Measurements from ENCODE around the gene HOXA2. TPM values are rescaled to one million over a fixed set of nuclear protein-coding genes. Genes with fewer than 3 reads are reported as not detected.

HOXA2 gene
- total RNA-seq, 1 donor from 2014 or later = not detected

DNA sequence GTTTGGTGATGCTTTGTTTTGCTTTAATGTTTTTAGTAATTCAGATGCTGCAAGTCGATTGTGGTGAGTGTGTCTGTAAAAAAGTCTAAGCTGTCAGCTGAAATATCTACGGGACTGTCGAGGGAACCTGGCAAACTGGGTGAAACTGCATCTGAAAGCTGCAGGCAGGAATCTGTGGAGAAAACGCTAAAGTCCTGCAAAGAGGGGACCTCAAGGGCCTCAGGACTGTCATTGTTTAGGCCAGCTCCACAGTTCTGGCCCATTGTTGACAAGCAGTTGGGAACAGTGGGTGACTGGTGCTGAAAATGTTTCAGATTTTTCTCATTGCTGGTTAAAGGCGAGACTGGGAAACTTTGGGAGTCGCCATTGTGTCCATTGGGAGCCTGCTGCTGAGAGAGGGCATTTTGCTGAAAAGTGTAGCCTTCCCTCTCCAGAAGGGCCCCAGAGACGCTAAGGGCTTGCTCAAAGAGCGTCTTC, 1.8 kb downstream of the HOXA2 start:
- Mint-ChIP-seq H3K4me1 (ENCODE audit: low read depth) (peaks cover 13% of the 10 kb centered on the region), H3K9me3 (no peaks in the 10 kb centered on the region), H3K27ac (no peak overlapping the region), H3K36me3 (ENCODE audit: low read depth) (peaks cover 35% of the 10 kb centered on the region), H3K27me3 (ENCODE audit: low read depth) (peaks cover 85% of the 10 kb centered on the region), H3K4me3 (ENCODE audit: low read depth) (no peak overlapping the region)
- intact Hi-C loops (cut with micrococcal nuclease) = loop anchor here (5.0 kb wide), 1 partner anchor 1307 kb away; no protein-coding TSS in a partner anchor
- DNase-seq (ENCODE audit: low spot score) = no peak

DNA sequence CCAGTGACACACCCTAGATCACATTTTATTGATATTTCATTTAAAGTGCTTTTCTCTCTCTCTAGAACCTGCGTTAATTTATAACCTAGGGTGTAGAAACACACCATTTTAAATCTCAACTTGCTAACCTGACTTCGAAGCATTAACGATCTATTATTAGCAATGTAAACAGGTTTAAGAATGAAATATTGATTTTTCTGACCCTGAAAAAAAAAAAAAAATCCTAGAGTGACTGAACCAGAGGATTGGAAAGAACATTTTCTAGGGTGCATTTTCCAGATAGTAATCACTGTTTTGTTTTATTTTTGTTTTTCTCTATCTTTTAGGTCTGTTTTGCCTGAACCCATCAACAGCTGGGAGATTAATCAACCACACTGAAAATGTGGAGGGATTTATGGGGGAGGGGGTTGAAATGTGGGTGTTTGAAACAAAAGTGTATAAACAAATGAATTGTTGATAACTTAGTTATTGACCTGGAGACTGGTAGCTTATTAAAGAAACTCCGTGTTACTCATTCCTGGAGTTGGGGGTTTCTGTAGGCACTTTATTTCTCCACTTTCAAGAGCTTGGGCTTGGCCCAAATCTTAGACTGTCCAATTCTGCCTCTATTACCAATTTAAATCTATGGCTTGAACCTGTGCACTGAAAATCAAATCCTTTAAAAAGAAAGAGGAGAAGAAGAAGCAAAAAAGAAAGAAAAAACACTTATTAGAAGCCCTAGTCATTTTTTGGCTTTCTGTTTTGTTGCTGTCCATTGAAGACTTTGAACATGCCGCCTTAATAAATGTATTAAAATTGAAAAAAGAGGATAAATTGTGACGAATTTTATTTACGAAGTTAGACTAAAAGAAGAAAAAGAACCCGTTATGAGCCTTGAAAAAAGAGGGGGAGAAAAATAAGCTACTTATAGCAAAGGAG, 2.8 kb downstream of the HOXA2 start:
- intact Hi-C loops (cut with micrococcal nuclease) = loop anchor here (5.0 kb wide), 3 partner anchors 33 to 1308 kb away; partner anchors contain the start of gene HOXA4
- no peak for DNase-seq (ENCODE audit: low spot score)
- no peak overlapping the region for H3K27ac Mint-ChIP-seq
- H3K36me3 Mint-ChIP-seq (ENCODE audit: low read depth) = peaks cover 35% of the 10 kb centered on the region
- H3K9me3 Mint-ChIP-seq = no peaks in the 10 kb centered on the region
- peaks cover 85% of the 10 kb centered on the region for H3K27me3 Mint-ChIP-seq (ENCODE audit: low read depth)
- H3K4me3 Mint-ChIP-seq (ENCODE audit: low read depth) = no peak overlapping the region
- H3K4me1 Mint-ChIP-seq (ENCODE audit: low read depth) = peaks cover 21% of the 10 kb centered on the region

DNA sequence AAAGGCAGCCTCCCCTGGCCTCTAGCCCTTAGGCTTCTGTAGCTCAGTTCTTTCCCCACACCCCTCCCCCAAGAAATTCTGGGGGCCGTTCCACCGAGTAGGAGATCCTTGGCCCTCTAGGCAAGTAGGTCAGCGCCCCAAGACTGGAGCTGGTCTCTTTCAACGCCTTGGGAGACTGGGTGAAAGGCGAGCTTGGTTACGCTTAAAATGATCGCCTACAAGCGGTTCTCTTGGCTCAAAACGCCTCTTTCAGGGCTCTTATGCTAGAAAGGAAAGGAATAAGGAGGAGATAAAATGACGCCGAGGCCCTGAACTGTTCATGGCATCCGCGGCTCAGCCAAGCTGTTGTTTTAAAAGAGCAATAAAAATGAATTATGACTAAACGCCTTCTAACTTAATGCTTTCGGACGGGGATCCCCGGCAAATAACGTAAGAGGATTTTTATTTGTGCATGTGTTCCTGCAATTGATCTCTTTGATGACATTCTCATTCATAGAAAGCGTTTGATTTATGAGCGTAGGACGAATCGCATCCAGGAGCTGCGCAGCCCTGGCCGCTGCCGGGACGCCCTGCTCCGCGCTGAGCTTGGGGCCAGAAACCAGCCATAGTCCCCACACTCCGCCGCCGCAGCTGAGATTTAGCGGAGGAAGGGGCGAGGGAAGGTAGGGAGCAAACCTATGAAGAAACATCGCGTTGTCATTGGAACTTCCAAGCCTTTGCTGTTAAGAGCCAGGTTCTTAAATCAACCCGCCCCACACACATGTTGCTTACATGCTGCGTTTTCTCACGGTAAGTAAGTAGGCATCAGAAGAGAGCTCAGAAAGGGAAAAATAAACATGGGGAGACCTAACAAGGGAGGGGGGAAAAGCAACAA, 3.7 kb downstream of the HOXA2 start:
- Mint-ChIP-seq H3K4me1 (ENCODE audit: low read depth) (peaks cover 22% of the 10 kb centered on the region), H3K27ac (no peak overlapping the region), H3K4me3 (ENCODE audit: low read depth) (no peak overlapping the region), H3K27me3 (ENCODE audit: low read depth) (peaks cover 85% of the 10 kb centered on the region), H3K36me3 (ENCODE audit: low read depth) (peaks cover 35% of the 10 kb centered on the region), H3K9me3 (no peaks in the 10 kb centered on the region)
- intact Hi-C loops (cut with micrococcal nuclease) = loop anchor here (5.0 kb wide), 2 partner anchors 33 to 1242 kb away; partner anchors contain the start of gene HOXA4
- DNase-seq (ENCODE audit: low spot score) = no peak

DNA sequence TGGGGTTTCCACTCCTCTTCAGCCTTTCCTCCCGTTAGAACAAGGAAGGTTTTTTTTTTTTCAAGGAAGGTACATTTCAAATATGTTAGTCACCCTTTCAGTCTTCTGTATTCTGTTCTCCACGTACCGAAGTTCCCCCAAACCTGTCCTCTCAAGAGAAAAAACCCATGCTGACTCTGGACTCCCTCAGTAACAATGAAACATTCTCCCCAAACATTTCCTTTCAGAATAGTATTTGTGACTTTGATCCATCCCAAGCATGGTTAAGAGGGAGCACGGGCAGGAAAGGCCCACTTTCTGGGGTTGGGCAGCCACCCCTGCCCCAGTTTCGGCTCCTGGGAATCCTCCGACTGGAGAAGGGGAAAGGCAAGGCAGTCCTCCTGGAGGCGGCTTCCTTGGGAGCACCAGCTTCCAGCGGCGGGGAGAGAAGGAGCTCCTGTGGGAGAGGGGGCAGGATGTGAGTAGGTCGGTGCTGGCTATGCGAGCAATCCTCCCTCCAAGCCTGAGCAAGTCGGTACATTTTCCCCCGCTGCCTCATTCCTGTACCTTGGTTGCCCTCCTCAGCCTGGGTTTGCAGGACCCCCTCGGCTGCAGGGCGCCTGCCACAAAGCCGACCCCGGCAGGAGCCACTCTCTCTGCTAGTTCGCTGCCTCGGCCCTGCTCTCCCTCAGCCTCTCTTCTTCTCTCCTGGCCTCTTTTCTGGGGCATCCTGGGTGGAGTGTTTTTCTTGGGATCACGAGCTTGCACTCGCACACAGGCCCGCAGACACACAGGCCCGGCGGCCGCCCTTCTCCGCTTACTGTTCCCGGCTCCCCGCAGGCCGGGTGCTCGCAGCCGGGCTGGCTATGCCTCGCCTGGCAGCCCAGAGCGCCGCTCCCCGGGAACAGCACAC, 4.6 kb downstream of the HOXA2 start:
- intact Hi-C loops (cut with micrococcal nuclease) = loop anchor here (2.0 to 5.0 kb wide), 5 partner anchors 34 to 1241 kb away; partner anchors contain the start of genes HOXA4 and SKAP2
- H3K4me1 Mint-ChIP-seq (ENCODE audit: low read depth) = peaks cover 21% of the 10 kb centered on the region
- H3K4me3 Mint-ChIP-seq (ENCODE audit: low read depth) = peak overlapping the region; percentile 80
- H3K27me3 Mint-ChIP-seq (ENCODE audit: low read depth) = peaks cover 83% of the 10 kb centered on the region
- no peak overlapping the region for H3K27ac Mint-ChIP-seq
- no peak for DNase-seq (ENCODE audit: low spot score)
- no peaks in the 10 kb centered on the region for H3K9me3 Mint-ChIP-seq
- peaks cover 33% of the 10 kb centered on the region for H3K36me3 Mint-ChIP-seq (ENCODE audit: low read depth)

DNA sequence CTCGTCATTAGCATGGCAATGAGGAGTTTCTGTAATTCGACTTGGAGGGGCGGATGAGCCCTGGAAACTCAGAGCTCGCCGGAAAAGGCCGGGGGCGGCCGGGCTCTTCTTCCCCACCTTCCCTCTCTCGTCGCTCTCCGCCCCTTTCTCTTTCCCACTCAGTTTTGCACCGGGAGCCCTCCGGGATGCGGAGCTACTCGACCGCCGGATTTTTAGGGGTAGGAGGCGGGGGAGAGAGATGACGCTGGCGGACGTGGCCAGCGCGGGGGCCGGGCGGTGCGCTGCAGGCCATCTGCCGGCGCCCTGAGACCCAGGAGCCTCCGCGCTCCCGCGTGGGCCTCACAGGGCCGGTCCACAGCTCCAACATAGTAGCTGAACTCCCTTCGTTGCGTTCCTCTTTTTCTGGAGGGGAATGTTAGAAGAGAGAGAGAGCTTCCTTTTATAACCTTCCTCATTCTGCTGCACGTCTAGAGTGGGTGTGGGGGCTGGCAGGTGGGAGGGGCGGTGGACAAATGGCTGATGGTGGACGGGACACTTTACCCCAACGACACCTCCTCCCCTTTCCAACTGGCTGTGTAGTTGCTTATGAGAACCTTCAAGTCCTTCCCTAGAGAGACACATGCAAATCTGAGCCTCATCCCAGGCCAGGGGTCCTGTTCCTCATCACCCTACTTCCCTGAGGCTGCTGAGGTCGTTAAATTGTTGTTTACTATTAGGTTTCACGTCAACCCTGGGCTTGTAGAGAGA, 5.5 kb downstream of the HOXA2 start:
- Mint-ChIP-seq H3K36me3 (ENCODE audit: low read depth) (peaks cover 31% of the 10 kb centered on the region), H3K4me1 (ENCODE audit: low read depth) (peaks cover 16% of the 10 kb centered on the region), H3K4me3 (ENCODE audit: low read depth) (peak overlapping the region; percentile 80), H3K27me3 (ENCODE audit: low read depth) (peaks cover 83% of the 10 kb centered on the region), H3K27ac (no peak overlapping the region), H3K9me3 (no peaks in the 10 kb centered on the region)
- intact Hi-C loops (cut with micrococcal nuclease) = loop anchor here (2.0 to 5.0 kb wide), 5 partner anchors 35 to 1240 kb away; partner anchors contain the start of genes HOXA4 and SKAP2
- no peak for DNase-seq (ENCODE audit: low spot score)

DNA sequence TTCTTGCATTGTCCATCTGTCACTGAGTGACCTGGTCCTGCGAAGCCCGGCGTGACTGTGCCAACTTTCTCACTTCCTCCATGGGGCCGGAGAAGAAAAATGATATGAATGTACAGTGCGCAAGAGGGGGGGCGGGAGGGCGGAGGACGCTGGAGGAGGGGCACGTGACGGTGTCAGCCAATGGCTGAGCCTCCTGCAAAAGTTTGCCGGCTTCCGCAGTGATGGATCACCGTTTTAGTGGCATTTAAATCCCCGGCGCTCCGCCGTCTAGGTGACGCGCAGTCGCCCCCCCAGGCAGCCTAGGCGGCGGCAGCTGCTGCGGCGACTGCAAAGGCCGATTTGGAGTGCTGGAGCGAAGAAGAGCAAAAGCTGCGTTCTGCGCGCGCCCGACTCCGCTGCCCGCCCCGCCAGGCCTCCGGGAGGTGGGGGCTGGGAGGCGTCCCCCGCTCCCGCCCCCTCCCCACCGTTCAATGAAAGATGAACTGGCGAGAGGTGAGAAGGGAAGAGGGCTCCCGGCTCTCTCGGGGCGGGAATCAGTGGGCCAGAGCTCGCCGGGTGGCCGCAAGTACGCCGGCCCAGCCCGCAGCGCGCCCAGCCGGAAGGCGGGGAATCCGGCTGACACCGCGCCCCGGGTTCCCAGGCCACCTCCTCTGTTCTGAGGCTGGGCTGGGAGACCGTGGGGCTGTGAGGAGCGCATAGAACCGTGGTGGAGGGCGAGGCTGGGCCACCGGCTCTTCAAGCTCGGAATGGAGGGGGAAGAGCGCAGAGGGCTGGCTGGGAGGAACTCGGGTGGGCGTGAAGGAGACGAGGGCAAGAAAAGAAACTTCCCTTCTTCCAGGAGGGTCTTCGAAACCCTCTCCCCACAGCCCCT, 6.4 kb downstream of the HOXA2 start, which contains the start of gene HOXA1:
Gene HOXA1 (minus strand): TSS at position 104 of the 871 bp plus-strand sequence. CDS start 88 bp downstream, at position 16.
- H3K9me3 Mint-ChIP-seq = no peaks in the 10 kb centered on the region

DNA sequence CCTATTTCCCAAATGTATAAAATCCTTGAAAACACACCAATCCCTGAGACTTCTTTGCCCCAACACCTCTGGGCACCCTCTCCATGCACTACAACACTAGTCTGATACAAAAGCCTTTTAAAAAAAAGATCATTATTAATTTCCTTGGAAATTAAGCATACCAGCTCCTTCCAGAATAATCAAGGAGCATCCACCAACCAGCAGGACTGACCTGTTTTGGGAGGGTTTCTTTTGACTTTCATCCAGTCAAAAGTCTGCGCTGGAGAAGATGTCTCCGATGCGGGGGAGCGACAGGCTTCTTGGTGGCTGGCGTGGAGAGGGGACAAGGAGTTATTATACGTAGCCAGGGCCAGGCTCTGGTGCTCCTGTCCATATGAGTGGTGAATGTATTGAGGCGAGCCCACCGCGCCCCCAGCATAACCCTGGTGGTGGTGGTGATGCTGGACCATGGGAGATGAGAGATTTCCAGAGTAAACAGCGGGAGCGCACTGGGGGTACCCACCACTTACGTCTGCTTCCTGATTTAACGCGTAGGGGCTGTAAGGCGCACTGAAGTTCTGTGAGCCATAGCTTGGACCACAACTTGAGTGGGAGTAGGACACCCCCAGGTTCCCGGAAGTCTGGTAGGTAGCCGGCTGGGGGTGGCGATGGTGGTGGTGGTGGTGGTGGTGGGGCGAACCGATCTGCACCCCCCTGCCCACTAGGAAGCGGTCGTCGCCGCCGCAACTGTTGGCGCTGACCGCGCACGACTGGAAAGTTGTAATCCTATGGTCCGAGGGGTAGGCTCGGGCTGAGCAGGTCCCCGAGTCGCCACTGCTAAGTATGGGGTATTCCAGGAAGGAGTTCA, 7.2 kb downstream of the HOXA2 start:
- peaks cover 16% of the 10 kb centered on the region for H3K4me1 Mint-ChIP-seq (ENCODE audit: low read depth)
- peak overlapping the region; percentile 80 for H3K4me3 Mint-ChIP-seq (ENCODE audit: low read depth)
- peaks cover 18% of the 10 kb centered on the region for H3K36me3 Mint-ChIP-seq (ENCODE audit: low read depth)
- intact Hi-C loops (cut with micrococcal nuclease) = loop anchor here (5.0 kb wide), 2 partner anchors 37 to 1238 kb away; partner anchors contain the start of gene HOXA4
- no peak for DNase-seq (ENCODE audit: low spot score)
- H3K27ac Mint-ChIP-seq = peak overlapping the region; percentile 21
- peaks cover 83% of the 10 kb centered on the region for H3K27me3 Mint-ChIP-seq (ENCODE audit: low read depth)
- H3K9me3 Mint-ChIP-seq = no peaks in the 10 kb centered on the region

More for the DNA sequence above, 6.4 kb downstream of the HOXA2 start, which contains the start of gene HOXA1:
- intact Hi-C loops (cut with micrococcal nuclease) = loop anchor here (2.0 to 5.0 kb wide), 5 partner anchors 36 to 1239 kb away; partner anchors contain the start of genes HOXA4 and SKAP2
- H3K36me3 Mint-ChIP-seq (ENCODE audit: low read depth) = peaks cover 26% of the 10 kb centered on the region
- peak within 1 kb of the TSS; percentile 80 for H3K4me3 Mint-ChIP-seq (ENCODE audit: low read depth)
- H3K4me1 Mint-ChIP-seq (ENCODE audit: low read depth) = peaks cover 16% of the 10 kb centered on the region
- DNase-seq (ENCODE audit: low spot score) = peak; percentile 66
- H3K27ac Mint-ChIP-seq = peak within 1 kb of the TSS; percentile 21
- H3K27me3 Mint-ChIP-seq (ENCODE audit: low read depth) = peaks cover 83% of the 10 kb centered on the region

DNA sequence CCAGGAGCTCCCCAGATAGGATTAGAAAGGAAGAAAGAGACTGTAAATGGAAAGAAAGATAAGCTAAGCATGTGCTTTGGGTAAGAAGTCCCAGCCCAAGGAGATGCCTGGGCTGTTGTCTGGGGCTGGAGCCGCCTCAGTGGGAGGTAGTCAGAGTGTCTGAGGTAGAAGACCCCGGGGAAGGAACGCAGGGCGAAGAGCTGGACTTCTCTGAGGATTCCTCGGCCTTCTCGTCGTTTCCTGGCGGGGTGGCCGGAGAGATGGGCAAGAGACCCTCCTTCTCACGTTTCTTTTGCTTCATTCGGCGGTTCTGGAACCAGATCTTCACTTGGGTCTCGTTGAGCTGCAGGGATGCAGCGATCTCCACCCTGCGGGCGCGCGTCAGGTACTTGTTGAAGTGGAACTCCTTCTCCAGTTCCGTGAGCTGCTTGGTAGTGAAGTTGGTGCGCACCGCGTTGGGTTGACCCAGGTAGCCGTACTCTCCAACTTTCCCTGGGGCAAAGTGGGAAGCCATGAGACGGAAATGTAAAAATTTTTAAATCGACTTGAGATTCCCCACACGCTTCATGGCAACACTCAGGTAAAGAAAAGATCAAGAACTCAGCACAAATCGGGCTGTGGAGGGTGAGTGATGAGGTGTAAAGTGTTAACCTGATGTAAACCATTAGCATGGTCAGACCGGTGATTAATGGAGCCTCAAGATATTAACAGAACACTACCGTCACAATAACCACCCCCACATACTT, 8.0 kb downstream of the HOXA2 start:
- Mint-ChIP-seq H3K4me3 (ENCODE audit: low read depth) (no peak overlapping the region), H3K27ac (no peak overlapping the region), H3K27me3 (ENCODE audit: low read depth) (peaks cover 83% of the 10 kb centered on the region), H3K36me3 (ENCODE audit: low read depth) (peaks cover 11% of the 10 kb centered on the region), H3K4me1 (ENCODE audit: low read depth) (peaks cover 16% of the 10 kb centered on the region), H3K9me3 (no peaks in the 10 kb centered on the region)
- DNase-seq (ENCODE audit: low spot score) = no peak
- intact Hi-C loops (cut with micrococcal nuclease) = loop anchor here (5.0 kb wide), 3 partner anchors 38 to 1237 kb away; partner anchors contain the start of genes EVX1 and HOXA4

DNA sequence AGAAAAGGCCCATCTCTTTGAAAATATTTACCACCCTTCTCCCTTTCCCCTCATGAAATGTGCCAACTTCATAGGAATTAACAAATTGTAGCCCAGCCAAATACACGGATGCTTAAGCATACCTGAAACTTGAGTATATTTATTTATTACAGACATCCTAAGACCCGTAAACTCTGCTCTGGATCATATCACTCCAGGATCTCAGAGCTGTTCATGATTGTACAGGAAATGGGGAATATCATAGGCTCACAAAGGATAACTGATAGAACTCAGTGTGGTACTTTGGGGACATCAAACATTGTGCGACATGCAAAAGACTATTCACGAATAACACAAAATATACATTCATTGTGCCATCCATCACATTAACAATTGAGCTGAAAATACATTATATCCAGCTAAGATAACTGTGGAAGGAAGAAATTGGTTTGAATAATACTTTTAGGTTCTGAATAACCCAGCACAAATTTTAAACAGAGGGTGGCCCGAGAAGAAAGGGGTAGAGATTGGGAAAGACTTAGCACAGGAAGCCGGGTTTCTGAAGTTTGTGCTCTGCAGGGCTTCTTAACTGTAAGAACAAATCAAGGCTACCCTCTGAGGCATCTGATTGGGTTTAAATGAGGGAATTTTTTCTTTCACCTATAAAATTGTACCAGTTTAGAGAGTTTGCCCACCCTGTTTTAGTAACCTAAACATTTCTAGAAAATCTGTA, 9.1 kb downstream of the HOXA2 start:
- Mint-ChIP-seq H3K4me1 (ENCODE audit: low read depth) (peaks cover 13% of the 10 kb centered on the region), H3K4me3 (ENCODE audit: low read depth) (no peak overlapping the region), H3K27me3 (ENCODE audit: low read depth) (peaks cover 83% of the 10 kb centered on the region), H3K27ac (no peak overlapping the region), H3K36me3 (ENCODE audit: low read depth) (peaks cover 3% of the 10 kb centered on the region), H3K9me3 (no peaks in the 10 kb centered on the region)
- intact Hi-C loops (cut with micrococcal nuclease) = loop anchor here (5.0 kb wide), 1 partner anchor 149 kb away; the partner anchor contains the start of gene EVX1
- DNase-seq (ENCODE audit: low spot score) = no peak

Measured in activated T-helper 2 cell treated with anti-CD3 and anti-CD28 coated beads, Interferon-gamma antibody, Interleukin-2, Interleukin-4, amounts not matched to agents 10 μg/mL and 5 μg/mL and 100 μg/mL, durations not matched to agents 14 hours and 24 hours and 36 hours (primary cell).